H7 (cell line): ENCODE measurements around the gene DLGAP4. TPM values are rescaled to one million over a fixed set of nuclear protein-coding genes. Genes with fewer than 3 reads are reported as not detected.
"Not testable (repeated sequence)": the region's sequence is repeated elsewhere in the genome, so short reads cannot be mapped to it uniquely, and the experiment has no call there.

Experiments used
- DNase-seq: peaks from one replicate; pipeline ENCODE4 v3.0.0; 2012
- H3K27me3 ChIP-seq: 2 replicates; pipeline ENCODE4 v1.6.0; 2011; ENCODE audit warnings: mild to moderate bottlenecking, low read length; ENCODE audit not compliant: control insufficient read depth, insufficient read depth
- H3K36me3 ChIP-seq: replicated peaks from 2 replicates; pipeline ENCODE4 v1.5.1; 2011; ENCODE audit warnings: low read length; ENCODE audit not compliant: control insufficient read depth, insufficient read depth
- H3K4me3 ChIP-seq: 2 replicates; pipeline ENCODE4 v1.5.1; 2011; ENCODE audit warnings: low read depth, mild to moderate bottlenecking, control low read depth, low read length, moderate library complexity; ENCODE audit not compliant: insufficient read depth
- total RNA-seq: library from RNA; depleted of rRNA; stranded (reverse); fragments of >200 nt; shearing (Covaris generic); gene quantifications from 2 replicates; pipeline ENCODE4 v1.2.3, GENCODE V29; 2014

The DLGAP4 gene
- total RNA-seq, 1 experiment from 2014 or later: 62.8 TPM

DNA sequence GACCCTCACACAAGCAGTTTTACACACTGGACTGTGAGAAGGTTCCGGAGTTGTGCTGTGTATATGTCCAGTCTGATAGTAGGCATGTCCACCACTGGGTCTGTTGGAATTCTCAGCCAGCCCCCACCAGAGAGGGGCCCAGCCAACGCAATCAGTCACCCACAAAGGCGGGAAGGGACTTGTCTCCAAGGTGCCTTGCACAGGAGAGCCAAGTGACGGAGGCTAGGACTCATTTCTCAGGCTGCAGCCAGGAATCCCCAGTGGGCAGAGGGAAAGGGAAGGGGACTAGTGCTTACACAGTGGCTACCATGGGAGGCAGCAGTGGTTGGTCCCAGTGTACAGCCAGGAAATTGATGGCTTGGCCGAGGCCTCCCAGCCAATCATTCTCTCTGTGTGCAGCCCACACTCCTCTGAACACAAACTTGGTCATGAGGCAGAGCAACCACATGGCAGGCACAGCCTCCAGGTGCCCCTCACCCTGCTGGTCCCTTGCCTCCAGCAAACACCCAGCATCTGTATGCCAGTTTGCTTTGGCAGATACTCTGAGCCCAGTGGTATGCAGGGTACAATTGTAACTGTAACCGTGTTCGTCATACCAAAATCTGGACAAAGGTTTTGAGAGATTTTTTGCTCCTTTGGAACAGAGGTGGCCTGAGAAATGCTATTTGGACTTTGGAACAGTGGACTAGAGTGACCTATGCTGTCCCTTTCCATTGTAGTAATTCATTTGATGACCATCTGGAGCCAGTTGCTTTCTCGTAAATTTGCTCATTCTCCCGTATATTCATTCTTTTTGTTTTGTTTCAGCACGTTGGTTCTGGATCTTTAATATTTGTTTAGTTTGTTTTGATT is 162.2 kb downstream of the DLGAP4 start:
- H3K27me3 ChIP-seq: no peaks in the 10 kb centered on the region
- DNase-seq: no peak
- H3K4me3 ChIP-seq: no peak overlapping the region
- peaks cover 6% of the 10 kb centered on the region for H3K36me3 ChIP-seq

DNA sequence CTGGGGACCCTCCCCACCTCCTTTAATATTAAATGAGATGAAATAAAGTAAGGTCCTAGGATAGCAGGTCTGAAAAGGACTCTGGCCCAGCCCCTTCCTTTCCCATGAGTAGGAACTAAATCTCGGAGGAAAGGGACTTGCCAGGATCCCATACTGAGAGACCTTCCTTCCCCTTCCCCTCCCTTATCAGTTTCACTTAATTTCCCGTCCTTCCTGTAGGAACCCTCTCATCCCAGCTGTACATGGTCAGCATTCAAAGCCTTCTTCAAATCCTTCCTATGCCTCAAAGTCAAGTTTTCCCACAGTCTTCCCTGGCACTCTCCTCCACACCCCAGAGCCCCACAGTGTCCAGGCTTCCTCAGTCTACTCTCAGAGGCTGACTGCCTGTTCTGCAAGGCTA is 163.8 kb downstream of the DLGAP4 start:
- H3K4me3 ChIP-seq: no peak overlapping the region
- H3K36me3 ChIP-seq: peaks cover 6% of the 10 kb centered on the region
- no peaks in the 10 kb centered on the region for H3K27me3 ChIP-seq
- DNase-seq: no peak

DNA sequence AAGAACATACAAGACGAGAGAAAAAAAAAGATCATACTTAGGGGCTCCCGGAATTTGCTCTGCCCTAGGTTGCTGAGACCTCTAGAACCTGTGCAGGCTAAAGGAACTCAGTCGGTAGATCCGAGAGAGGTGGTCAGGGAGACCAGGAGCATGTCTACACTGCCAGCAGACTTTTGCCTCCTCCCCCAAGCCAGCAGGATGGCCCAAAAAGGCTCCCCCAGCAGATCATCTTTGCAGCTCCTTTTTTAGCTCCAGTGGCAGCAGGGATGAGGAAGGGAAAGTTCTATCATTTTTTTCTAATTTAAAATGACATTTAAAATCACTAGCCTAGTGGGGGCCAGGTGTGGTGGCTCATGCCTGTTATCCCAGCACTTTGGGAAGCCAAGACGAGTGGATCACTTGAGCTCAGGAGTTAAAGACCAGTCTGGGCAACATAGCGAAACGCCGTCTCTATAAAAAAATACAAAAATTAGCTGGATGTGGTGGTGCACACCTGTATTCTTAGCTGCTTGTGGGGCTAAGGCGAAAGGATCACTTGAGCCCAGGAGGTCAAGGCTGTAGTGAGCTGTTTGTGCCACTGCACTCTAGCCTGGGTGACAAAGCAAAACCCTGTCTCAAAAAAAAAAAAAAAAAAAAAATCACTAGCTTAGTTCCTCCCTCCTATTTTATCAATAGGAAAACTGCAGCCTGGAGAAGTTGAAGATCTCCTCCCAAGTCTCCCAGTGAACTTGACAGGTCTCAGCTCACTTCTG is 165.9 kb downstream of the DLGAP4 start:
- H3K27me3 ChIP-seq: no peaks in the 10 kb centered on the region
- peaks cover 1% of the 10 kb centered on the region; the same call in 1 of the 2 replicates for H3K36me3 ChIP-seq
- H3K4me3 ChIP-seq: no peak overlapping the region
- DNase-seq: no peak

DNA sequence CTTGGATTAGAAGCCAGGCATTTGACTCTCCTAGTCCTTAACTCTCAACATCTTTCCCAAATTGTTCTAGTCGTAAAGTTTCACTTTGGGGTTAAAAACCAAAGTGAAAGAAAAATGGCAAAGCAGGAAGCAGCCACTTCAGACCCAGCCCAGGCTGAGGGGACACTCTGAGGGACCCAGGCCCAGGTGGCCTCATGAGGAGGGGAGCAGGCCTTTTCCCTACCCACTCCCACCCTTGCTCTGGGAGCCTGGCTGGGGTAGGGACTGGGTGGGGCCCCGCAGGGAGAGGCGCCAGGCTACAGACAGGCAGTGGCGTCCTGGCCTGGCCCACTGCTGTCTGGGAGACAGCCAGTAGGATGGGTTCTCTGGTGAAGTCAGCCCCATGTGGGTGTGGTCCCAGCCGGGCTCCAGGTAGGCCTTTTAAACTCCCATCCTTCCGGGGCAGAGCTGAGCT is 166.5 kb downstream of the DLGAP4 start:
- DNase-seq: peak; percentile 88
- H3K36me3 ChIP-seq: 0 out of 2 replicates have a peak, but pooled peaks cover 1% of the 10 kb centered on the region
- H3K27me3 ChIP-seq: no peaks in the 10 kb centered on the region
- no peak overlapping the region for H3K4me3 ChIP-seq

DNA sequence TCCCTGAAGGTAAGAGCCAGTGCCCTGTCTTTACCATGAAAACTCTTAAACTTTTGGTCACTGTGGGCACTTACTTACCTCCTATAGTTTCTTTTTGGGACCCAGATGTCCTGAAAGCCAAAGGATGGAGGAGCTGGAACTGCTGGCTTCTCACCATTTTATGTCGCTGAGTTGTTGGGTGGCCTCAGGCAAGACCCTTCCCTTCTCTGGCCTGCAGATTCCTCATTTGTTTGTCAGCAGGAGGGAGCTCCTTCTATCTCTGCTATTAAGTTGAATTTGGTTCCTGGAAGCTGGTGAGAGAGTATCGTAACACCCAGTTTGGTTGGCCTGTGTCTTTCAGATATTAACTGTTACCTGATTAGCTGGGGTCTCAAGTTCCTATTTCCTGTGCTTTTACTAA is 167.0 kb downstream of the DLGAP4 start:
- no peak for DNase-seq
- no peak overlapping the region for H3K4me3 ChIP-seq
- H3K36me3 ChIP-seq: no peaks in the 10 kb centered on the region; the same call in 1 of the 2 replicates
- no peaks in the 10 kb centered on the region for H3K27me3 ChIP-seq

DNA sequence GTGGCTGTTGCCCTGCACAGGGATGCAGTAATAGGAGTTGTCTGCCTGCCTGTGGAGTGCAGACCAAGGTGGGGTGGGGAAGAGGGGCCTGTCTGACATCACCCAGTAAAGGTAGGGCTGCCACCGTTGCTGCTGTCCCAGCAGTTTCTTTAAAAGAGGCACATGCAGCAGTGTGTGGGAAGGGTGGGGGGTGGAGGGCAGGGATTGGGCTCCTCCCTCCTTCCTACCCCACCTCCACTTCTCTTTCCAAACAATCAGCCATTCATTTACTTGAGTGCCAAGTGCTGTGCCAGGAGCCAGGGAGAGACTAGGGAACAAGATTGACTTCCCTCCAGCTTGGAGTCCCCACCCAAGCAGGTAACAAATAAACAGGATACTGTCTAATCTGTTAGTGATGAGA is 168.4 kb downstream of the DLGAP4 start:
- Histone ChIP-seq H3K27me3 (no peaks in the 10 kb centered on the region), H3K36me3 (no peaks in the 10 kb centered on the region; the same call in 1 of the 2 replicates), H3K4me3 (no peak overlapping the region)
- DNase-seq: peak; percentile 28

DNA sequence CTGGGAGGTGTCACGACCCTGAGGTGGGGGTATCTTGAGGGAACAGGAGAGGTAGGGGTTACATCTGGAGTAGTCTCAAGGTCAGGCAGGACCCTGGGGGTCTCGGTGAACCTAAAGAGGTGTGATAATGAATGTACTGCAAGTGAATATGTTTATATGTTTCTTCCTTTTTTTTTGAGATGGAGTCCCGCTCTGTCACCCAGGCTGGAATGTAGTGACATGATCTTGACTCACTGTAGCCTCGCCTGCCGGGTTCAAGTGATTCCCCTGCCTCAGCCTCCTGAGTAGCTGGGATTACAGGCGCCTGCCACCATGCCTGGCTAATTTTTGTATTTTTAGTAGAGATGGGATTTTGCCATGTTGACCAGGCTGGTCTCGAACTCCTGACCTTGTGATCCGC is 168.9 kb downstream of the DLGAP4 start:
- not testable (repeated sequence) for DNase-seq, H3K36me3 ChIP-seq, H3K27me3 ChIP-seq, H3K4me3 ChIP-seq

DNA sequence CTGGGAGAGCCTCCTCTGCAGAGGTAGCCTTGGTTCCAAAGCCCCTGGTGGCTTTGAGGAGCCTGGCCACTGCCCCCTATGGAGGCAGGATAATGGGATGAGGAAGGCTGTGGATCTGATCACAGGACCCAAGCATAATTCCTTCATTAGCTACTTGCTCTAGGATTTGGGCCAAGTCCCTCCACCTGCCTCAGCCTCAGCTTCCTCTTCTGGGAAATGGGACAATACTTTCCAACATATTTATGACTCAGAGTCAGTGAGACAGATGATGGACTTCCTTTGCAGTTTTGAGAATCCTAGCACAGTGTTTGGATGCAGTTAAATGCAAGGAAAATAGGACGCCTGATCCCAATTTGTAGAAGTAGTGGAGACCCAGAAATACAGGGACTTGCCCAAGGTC is 171.3 kb downstream of the DLGAP4 start:
- Histone ChIP-seq H3K27me3 (no peaks in the 10 kb centered on the region), H3K4me3 (no peak overlapping the region), H3K36me3 (no peaks in the 10 kb centered on the region; the same call in 1 of the 2 replicates)
- DNase-seq: no peak

DNA sequence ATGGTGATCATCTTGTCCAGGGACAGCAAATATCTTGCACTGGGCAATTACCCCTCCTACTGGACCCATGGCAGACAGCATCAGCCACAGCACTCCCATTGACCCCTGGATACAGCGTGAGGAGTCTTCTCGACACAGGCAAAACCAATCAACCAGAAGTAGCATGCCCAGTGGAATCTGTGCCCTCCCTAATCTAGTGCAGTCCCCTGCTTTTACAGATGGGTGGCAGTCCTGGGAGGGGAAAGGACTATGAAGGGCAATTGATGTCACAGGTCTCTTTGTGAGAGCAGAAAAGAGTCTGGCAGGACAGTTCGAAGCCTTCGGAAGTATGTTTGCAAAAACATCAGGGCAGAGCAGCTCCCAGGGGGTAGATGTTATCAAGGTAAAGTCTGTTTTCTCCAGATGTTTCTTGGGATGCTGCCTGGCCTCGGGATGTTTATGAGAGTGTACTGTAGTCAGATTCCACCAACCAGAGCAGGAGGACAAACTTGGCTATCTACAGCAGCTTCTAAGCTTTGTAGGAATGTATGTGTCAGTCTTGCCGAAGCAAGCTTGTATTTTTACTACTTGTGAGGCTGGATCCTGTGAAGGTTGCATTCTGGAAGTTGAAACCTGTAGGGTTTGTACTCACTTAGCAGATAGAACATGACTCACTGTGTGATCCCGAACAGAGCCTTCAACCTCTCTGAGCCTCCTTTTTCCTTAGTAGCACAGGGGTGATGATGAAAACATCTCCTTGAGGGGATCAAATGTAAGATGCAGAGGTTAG is 172.2 kb downstream of the DLGAP4 start:
- no peaks in the 10 kb centered on the region; the same call in 1 of the 2 replicates for H3K36me3 ChIP-seq
- H3K4me3 ChIP-seq: no peak overlapping the region
- DNase-seq: no peak
- H3K27me3 ChIP-seq: no peaks in the 10 kb centered on the region

DNA sequence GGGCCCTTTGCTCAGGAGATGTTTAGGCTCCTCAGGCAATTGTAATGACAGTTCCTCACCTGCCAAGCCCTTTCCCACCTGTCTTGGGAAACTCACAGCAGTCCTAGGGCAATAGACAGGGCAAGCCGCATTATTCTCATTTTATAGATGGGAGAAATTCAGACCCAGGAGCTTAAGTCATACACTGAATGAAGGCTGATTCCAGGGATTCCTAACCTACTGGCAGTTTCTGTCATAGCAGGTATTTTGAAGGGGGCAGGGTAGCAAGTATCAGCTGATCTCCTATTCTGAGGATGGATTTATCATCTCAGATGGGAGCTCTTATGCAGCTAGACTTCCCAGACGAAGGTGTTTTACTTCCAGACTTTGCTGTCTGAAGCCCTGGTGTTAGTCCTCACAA is 173.8 kb downstream of the DLGAP4 start:
- peak; percentile 35 for DNase-seq
- no peaks in the 10 kb centered on the region for H3K27me3 ChIP-seq
- H3K36me3 ChIP-seq: no peaks in the 10 kb centered on the region; the same call in 1 of the 2 replicates
- no peak overlapping the region for H3K4me3 ChIP-seq

DNA sequence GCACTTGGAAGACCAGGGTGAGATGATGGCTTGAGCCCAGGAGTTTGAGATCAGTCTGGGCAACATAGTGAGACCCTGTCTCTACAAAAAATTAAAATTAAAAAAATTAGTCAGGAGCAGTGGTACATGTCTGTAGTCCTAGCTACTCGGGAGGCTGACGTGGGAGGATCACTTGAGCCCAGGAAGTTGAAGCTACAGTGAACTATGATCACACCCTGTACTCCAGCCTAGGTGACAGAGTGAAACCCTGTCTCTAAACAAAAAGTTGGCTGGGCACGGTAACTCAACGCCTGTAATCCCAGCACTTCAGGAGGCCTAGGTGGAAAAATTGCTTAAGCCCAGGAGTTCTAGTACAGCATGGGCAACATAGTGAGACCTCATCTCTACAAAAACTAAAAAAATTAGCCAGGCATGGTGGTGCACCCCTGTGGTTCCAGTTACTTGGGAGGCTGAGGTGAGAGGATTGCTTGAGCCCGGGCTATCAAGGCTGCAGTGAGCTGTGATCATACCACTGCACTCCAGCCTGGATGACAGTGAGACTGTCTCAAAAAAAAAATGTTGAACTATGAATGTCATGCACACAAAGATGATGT is 174.4 kb downstream of the DLGAP4 start:
- Histone ChIP-seq H3K36me3 (no peaks in the 10 kb centered on the region; the same call in 1 of the 2 replicates), H3K4me3 (no peak overlapping the region), H3K27me3 (no peaks in the 10 kb centered on the region)
- no peak for DNase-seq

DNA sequence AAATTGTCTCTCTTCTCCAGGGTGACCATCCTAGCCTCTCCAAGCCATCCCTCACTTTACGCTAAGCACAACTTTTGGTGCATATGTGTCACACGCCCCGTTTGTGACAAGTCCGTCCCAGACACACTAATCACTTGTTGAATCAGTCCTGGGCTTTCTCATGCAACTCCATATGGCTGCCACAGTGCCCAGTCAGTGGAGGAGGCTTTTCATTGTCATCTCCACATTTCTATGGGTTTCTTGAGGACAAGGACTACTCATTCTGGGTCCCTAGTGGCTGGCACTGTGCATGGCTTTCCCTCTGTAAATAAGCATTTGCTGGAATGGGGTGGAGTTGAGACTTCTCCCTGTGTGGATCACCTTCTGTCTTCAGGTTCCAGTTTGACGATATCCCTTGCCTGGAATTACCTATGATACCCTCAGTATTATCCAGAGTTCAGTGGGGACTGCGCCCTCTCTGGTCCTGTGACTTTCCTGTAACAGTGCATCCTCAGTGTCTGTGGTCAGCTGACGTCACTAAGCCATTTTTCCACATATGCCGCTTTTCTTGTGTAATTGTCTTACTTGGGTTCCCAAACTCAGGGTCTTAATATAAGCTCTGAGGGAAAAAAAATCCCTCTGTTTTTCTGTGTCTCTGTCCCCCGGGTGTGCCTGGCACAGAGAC is 175.4 kb downstream of the DLGAP4 start:
- DNase-seq: no peak
- Histone ChIP-seq H3K36me3 (no peaks in the 10 kb centered on the region; the same call in 1 of the 2 replicates), H3K27me3 (no peaks in the 10 kb centered on the region), H3K4me3 (no peak overlapping the region)

DNA sequence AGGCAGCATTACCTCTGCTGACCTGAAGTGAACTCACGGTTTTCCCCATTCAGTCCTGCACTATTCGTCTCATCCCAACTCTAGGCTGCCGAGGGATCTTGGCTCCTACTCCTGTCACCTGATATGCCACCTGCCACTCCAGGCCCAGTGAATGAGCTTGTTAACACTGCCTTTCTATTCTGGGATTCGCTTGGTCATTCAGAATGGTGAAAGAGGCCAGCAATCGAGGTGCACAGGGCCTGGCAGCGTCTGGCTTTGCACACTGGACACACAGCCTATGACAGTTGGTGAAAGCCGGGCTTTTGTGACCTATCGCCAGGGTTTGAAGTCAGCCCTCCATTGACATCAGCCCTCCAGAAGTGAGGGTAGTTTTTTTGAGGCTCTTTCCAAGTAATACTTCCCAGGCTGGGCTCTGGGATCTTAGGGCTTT is 175.9 kb downstream of the DLGAP4 start:
- no peak for DNase-seq
- Histone ChIP-seq H3K36me3 (no peaks in the 10 kb centered on the region; the same call in 1 of the 2 replicates), H3K4me3 (no peak overlapping the region), H3K27me3 (no peaks in the 10 kb centered on the region)
